ENCODE results near the gene MAGT1. TPM values are rescaled to one million over a fixed set of nuclear protein-coding genes. Genes with fewer than 3 reads are reported as not detected.

Gene MAGT1
- total and polyA plus RNA-seq, 2 experiments from 2014 or later: 23.4 to 42.2 TPM

- Histone ChIP-seq H3K79me2 (replicated peaks; ENCODE audit: insufficient read depth) (peaks cover 40% of the 10 kb centered on the region), H3K36me3 (ENCODE audit: insufficient read depth) (no peaks in the 10 kb centered on the region), H3K9me2 (ENCODE audit: insufficient read depth) (no peaks in the 10 kb centered on the region), H2AFZ (no peak overlapping the region), H3K4me3 (peak overlapping the region; percentile 70), H3K4me2 (peak overlapping the region; percentile 13; the same call in 1 of the 2 replicates), H4K20me1 (replicated peaks; ENCODE audit: insufficient read depth) (peaks cover 20% of the 10 kb centered on the region), H3K27ac (ENCODE audit: low read depth) (no peak overlapping the region), H3K27me3 (ENCODE audit: insufficient read depth) (no peaks in the 10 kb centered on the region), H3F3A (replicated peaks; ENCODE audit: low read depth) (no peaks in the 10 kb centered on the region), H3K4me1 (ENCODE audit: insufficient read depth) (peaks cover 20% of the 10 kb centered on the region)
- Mint-ChIP-seq H3K36me3 (ENCODE audit: low read depth) (no peaks in the 10 kb centered on the region), H3K9me3 (peaks cover 2% of the 10 kb centered on the region; the same call in 1 of the 3 replicates), H3K27me3 (ENCODE audit: insufficient read depth, low read depth, poor library complexity) (peaks cover 4% of the 10 kb centered on the region), H3K4me1 (peaks cover 8% of the 10 kb centered on the region; the same call in 1 of the 3 replicates), H3K27ac (peak overlapping the region; percentile 100), H3K4me3 (peak overlapping the region; percentile 99)
- ATAC-seq (no peak; the same call in 2 of the 3 replicates), DNase-seq (ENCODE audit: low spot score) (no peak)
- TF ChIP-seq, protein P1, sequence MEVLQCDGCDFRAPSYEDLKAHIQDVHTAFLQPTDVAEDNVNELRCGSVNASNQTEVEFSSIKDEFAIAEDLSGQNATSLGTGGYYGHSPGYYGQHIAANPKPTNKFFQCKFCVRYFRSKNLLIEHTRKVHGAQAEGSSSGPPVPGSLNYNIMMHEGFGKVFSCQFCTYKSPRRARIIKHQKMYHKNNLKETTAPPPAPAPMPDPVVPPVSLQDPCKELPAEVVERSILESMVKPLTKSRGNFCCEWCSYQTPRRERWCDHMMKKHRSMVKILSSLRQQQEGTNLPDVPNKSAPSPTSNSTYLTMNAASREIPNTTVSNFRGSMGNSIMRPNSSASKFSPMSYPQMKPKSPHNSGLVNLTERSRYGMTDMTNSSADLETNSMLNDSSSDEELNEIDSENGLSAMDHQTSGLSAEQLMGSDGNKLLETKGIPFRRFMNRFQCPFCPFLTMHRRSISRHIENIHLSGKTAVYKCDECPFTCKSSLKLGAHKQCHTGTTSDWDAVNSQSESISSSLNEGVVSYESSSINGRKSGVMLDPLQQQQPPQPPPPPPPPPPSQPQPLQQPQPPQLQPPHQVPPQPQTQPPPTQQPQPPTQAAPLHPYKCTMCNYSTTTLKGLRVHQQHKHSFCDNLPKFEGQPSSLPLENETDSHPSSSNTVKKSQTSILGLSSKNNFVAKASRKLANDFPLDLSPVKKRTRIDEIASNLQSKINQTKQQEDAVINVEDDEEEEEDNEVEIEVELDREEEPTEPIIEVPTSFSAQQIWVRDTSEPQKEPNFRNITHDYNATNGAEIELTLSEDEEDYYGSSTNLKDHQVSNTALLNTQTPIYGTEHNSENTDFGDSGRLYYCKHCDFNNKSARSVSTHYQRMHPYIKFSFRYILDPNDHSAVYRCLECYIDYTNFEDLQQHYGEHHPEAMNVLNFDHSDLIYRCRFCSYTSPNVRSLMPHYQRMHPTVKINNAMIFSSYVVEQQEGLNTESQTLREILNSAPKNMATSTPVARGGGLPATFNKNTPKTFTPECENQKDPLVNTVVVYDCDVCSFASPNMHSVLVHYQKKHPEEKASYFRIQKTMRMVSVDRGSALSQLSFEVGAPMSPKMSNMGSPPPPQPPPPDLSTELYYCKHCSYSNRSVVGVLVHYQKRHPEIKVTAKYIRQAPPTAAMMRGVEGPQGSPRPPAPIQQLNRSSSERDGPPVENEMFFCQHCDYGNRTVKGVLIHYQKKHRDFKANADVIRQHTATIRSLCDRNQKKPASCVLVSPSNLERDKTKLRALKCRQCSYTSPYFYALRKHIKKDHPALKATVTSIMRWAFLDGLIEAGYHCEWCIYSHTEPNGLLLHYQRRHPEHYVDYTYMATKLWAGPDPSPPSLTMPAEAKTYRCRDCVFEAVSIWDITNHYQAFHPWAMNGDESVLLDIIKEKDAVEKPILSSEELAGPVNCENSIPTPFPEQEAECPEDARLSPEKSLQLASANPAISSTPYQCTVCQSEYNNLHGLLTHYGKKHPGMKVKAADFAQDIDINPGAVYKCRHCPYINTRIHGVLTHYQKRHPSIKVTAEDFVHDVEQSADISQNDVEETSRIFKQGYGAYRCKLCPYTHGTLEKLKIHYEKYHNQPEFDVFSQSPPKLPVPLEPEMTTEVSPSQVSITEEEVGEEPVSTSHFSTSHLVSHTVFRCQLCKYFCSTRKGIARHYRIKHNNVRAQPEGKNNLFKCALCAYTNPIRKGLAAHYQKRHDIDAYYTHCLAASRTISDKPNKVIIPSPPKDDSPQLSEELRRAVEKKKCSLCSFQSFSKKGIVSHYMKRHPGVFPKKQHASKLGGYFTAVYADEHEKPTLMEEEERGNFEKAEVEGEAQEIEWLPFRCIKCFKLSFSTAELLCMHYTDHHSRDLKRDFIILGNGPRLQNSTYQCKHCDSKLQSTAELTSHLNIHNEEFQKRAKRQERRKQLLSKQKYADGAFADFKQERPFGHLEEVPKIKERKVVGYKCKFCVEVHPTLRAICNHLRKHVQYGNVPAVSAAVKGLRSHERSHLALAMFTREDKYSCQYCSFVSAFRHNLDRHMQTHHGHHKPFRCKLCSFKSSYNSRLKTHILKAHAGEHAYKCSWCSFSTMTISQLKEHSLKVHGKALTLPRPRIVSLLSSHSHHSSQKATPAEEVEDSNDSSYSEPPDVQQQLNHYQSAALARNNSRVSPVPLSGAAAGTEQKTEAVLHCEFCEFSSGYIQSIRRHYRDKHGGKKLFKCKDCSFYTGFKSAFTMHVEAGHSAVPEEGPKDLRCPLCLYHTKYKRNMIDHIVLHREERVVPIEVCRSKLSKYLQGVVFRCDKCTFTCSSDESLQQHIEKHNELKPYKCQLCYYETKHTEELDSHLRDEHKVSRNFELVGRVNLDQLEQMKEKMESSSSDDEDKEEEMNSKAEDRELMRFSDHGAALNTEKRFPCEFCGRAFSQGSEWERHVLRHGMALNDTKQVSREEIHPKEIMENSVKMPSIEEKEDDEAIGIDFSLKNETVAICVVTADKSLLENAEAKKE (CRISPR knock-in tag; IDR thresholded peaks at IDR 0.05): no peak
- TF ChIP-seq JUNB (IDR thresholded peaks at IDR 0.05; ENCODE audit: unreplicated experiment): no peak
- TF ChIP-seq CREB1 (CRISPR knock-in tag; IDR thresholded peaks at IDR 0.05; ENCODE audit: low read depth): peak; percentile 63; the same call in 1 of the 2 replicates
Observed at GRCh38 chrX:77786365-77786680, 108.9 kb downstream of the MAGT1 start.

GRCh38 chrX:77785486-77786364 is 109.5 kb downstream of the MAGT1 start, which contains the start of gene ATRX:
Gene ATRX (minus strand): TSS chrX:77786216. CDS start chrX:77786001, 215 bp downstream.
- DNase-seq (ENCODE audit: low spot score): peak; percentile 86
- TF ChIP-seq STAT1 (IDR thresholded peaks at IDR 0.05; ENCODE audit: unreplicated experiment) (no peak), POLR2AphosphoS5 (IDR thresholded peaks at IDR 0.05; ENCODE audit: low read depth) (peak; percentile 70)
- Histone ChIP-seq H3K36me3 (ENCODE audit: insufficient read depth) (no peaks in the 10 kb centered on the region), H3K27ac (ENCODE audit: low read depth) (peak within 1 kb of the TSS; percentile 98), H4K20me1 (replicated peaks; ENCODE audit: insufficient read depth) (peaks cover 20% of the 10 kb centered on the region), H3K4me1 (ENCODE audit: insufficient read depth) (peaks cover 20% of the 10 kb centered on the region), H3K9me2 (ENCODE audit: insufficient read depth) (no peaks in the 10 kb centered on the region), H3K27me3 (ENCODE audit: insufficient read depth) (no peaks in the 10 kb centered on the region), H3K4me3 (peak within 1 kb of the TSS; percentile 70), H2AFZ (no peak within 1 kb of the TSS), H3K79me2 (replicated peaks; ENCODE audit: insufficient read depth) (peaks cover 46% of the 10 kb centered on the region), H3K4me2 (peak within 1 kb of the TSS; percentile 86), H3F3A (replicated peaks; ENCODE audit: low read depth) (no peaks in the 10 kb centered on the region)
- Mint-ChIP-seq H3K27me3 (ENCODE audit: insufficient read depth, low read depth, poor library complexity) (peaks cover 4% of the 10 kb centered on the region), H3K4me1 (peaks cover 8% of the 10 kb centered on the region; the same call in 1 of the 3 replicates), H3K27ac (peak within 1 kb of the TSS; percentile 100), H3K4me3 (peak within 1 kb of the TSS; percentile 99), H3K9me3 (peaks cover 2% of the 10 kb centered on the region; the same call in 1 of the 3 replicates), H3K36me3 (ENCODE audit: low read depth) (no peaks in the 10 kb centered on the region; the same call in 2 of the 3 replicates)
- peak; percentile 96 for ATAC-seq

Measured in GM23338 (cell line).